Large intestine (tissue), 12 donors: ENCODE results near the gene NES. TPM values are rescaled to one million over a fixed set of nuclear protein-coding genes. Genes with fewer than 3 reads are reported as not detected.

ENCODE experiments used
- DNase-seq, 2 donors: peaks; one replicate each; pipeline versions ENCODE4 v3.0.0 to v3.0.0-alpha.2; 2013
- H3K27ac ChIP-seq: one replicate; pipeline ENCODE4 v1.5.1; 2013; ENCODE audit warnings: low read length
- H3K27me3 ChIP-seq: 2 replicates; pipeline ENCODE4 v1.6.1; 2013; ENCODE audit warnings: low read length; ENCODE audit not compliant: control insufficient read depth, insufficient read depth
- H3K36me3 ChIP-seq: 2 replicates; pipeline ENCODE4 v1.6.1; 2013; ENCODE audit warnings: low read length; ENCODE audit not compliant: control insufficient read depth, insufficient read depth
- H3K4me1 ChIP-seq: one replicate; pipeline ENCODE4 v1.6.1; 2013; ENCODE audit warnings: low read length; ENCODE audit not compliant: control insufficient read depth, insufficient read depth
- H3K4me3 ChIP-seq: one replicate; pipeline ENCODE4 v1.5.1; 2013; ENCODE audit warnings: low read length
- H3K9me3 ChIP-seq: one replicate; pipeline ENCODE4 v1.6.1; 2013; ENCODE audit warnings: mild to moderate bottlenecking, low read depth, low read length, moderate library complexity; ENCODE audit not compliant: control insufficient read depth
- WGBS: methylation state at CpG from one replicate; pipeline ENCODE4 v1.1.5; 2013; ENCODE audit warnings: low lambda C conversion rate; ENCODE audit not compliant: insufficient coverage; 5-methylcytosine and 5-hydroxymethylcytosine counted together
- long read RNA-seq, 11 donors: transcript quantifications; one replicate each; lab custom pipeline, GENCODE V29; 2026
- polyA plus RNA-seq: library from polyadenylated mRNA; unstranded; fragments of 120-200 nt; gene quantifications from one replicate; pipeline ENCODE4 v1.2.1, GENCODE V29; 2013

The NES gene, protein sequence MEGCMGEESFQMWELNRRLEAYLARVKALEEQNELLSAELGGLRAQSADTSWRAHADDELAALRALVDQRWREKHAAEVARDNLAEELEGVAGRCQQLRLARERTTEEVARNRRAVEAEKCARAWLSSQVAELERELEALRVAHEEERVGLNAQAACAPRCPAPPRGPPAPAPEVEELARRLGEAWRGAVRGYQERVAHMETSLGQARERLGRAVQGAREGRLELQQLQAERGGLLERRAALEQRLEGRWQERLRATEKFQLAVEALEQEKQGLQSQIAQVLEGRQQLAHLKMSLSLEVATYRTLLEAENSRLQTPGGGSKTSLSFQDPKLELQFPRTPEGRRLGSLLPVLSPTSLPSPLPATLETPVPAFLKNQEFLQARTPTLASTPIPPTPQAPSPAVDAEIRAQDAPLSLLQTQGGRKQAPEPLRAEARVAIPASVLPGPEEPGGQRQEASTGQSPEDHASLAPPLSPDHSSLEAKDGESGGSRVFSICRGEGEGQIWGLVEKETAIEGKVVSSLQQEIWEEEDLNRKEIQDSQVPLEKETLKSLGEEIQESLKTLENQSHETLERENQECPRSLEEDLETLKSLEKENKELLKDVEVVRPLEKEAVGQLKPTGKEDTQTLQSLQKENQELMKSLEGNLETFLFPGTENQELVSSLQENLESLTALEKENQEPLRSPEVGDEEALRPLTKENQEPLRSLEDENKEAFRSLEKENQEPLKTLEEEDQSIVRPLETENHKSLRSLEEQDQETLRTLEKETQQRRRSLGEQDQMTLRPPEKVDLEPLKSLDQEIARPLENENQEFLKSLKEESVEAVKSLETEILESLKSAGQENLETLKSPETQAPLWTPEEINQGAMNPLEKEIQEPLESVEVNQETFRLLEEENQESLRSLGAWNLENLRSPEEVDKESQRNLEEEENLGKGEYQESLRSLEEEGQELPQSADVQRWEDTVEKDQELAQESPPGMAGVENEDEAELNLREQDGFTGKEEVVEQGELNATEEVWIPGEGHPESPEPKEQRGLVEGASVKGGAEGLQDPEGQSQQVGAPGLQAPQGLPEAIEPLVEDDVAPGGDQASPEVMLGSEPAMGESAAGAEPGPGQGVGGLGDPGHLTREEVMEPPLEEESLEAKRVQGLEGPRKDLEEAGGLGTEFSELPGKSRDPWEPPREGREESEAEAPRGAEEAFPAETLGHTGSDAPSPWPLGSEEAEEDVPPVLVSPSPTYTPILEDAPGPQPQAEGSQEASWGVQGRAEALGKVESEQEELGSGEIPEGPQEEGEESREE (N-terminal part only)
- 26.5 TPM for polyA plus RNA-seq
- long read RNA-seq, donor 1, full-length matches to known transcripts: 3 of 3 reads
- long read RNA-seq, donor 1, partial matches to known transcripts: 0 of 3 reads
- long read RNA-seq, donor 1, other reads (novel, unspliced or antisense): 0 of 3 reads
- long read RNA-seq, donor 2, full-length matches to known transcripts: 9 of 9 reads
- long read RNA-seq, donor 2, partial matches to known transcripts: 0 of 9 reads
- long read RNA-seq, donor 2, other reads (novel, unspliced or antisense): 0 of 9 reads
- long read RNA-seq, donor 3: 0 reads
- long read RNA-seq, donor 4: 0 reads
- long read RNA-seq, donor 5, full-length matches to known transcripts: 8 of 8 reads
- long read RNA-seq, donor 5, partial matches to known transcripts: 0 of 8 reads
- long read RNA-seq, donor 5, other reads (novel, unspliced or antisense): 0 of 8 reads
- long read RNA-seq, donor 6, full-length matches to known transcripts: 4 of 4 reads
- long read RNA-seq, donor 6, partial matches to known transcripts: 0 of 4 reads
- long read RNA-seq, donor 6, other reads (novel, unspliced or antisense): 0 of 4 reads
- long read RNA-seq, donor 7, full-length matches to known transcripts: 1 of 1 reads
- long read RNA-seq, donor 7, partial matches to known transcripts: 0 of 1 reads
- long read RNA-seq, donor 7, other reads (novel, unspliced or antisense): 0 of 1 reads
- long read RNA-seq, donor 8, full-length matches to known transcripts: 12 of 12 reads
- long read RNA-seq, donor 8, partial matches to known transcripts: 0 of 12 reads
- long read RNA-seq, donor 8, other reads (novel, unspliced or antisense): 0 of 12 reads
- long read RNA-seq, donor 9, full-length matches to known transcripts: 4 of 4 reads
- long read RNA-seq, donor 9, partial matches to known transcripts: 0 of 4 reads
- long read RNA-seq, donor 9, other reads (novel, unspliced or antisense): 0 of 4 reads
- long read RNA-seq, donor 10, full-length matches to known transcripts: 3 of 3 reads
- long read RNA-seq, donor 10, partial matches to known transcripts: 0 of 3 reads
- long read RNA-seq, donor 10, other reads (novel, unspliced or antisense): 0 of 3 reads
- long read RNA-seq, donor 11, full-length matches to known transcripts: 3 of 3 reads
- long read RNA-seq, donor 11, partial matches to known transcripts: 0 of 3 reads
- long read RNA-seq, donor 11, other reads (novel, unspliced or antisense): 0 of 3 reads

DNA sequence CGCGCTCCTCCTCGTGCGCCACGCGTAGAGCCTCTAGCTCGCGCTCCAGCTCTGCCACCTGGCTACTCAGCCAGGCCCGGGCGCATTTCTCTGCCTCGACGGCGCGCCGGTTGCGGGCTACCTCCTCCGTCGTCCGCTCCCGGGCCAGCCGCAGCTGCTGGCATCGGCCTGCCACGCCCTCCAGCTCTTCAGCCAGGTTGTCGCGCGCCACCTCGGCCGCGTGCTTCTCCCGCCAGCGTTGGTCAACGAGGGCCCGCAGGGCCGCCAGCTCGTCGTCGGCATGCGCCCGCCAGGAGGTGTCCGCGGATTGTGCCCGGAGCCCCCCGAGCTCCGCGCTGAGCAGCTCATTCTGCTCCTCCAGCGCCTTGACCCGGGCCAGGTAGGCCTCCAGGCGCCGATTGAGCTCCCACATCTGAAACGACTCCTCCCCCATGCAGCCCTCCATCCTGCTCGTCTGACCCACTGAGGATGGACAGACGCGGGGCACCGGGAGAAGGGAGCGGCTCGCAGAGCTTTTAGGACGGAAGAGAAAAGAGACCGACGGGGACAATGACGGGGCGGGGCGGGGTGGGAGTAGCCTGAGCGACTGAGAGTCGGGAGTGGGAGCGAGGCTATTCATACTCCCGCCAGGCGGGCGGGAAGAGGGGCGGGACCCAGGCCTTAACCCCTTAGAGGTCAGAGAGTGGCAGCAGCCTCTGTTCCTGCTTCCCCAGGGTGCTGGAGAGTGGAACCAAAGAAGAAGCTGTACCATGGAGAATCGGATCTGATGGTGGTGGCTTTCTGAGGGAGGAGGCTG lies at the start of gene NES:
NES (minus strand) TSS at position 588 of the 796 bp plus-strand sequence; CDS start at position 445, 143 bp downstream.
- peaks cover 11% of the 10 kb centered on the region for H3K36me3 ChIP-seq
- peaks cover 4% of the 10 kb centered on the region for H3K9me3 ChIP-seq
- peak within 1 kb of the TSS; percentile 42 for H3K4me3 ChIP-seq
- no CpG with 5 or more reads among the region's 70 CpGs for WGBS
- DNase-seq: peak in 1 of 2 donors; percentile 69
- peaks cover 38% of the 10 kb centered on the region for H3K27me3 ChIP-seq
- H3K27ac ChIP-seq: peak within 1 kb of the TSS; percentile 47
- peaks cover 25% of the 10 kb centered on the region for H3K4me1 ChIP-seq

DNA sequence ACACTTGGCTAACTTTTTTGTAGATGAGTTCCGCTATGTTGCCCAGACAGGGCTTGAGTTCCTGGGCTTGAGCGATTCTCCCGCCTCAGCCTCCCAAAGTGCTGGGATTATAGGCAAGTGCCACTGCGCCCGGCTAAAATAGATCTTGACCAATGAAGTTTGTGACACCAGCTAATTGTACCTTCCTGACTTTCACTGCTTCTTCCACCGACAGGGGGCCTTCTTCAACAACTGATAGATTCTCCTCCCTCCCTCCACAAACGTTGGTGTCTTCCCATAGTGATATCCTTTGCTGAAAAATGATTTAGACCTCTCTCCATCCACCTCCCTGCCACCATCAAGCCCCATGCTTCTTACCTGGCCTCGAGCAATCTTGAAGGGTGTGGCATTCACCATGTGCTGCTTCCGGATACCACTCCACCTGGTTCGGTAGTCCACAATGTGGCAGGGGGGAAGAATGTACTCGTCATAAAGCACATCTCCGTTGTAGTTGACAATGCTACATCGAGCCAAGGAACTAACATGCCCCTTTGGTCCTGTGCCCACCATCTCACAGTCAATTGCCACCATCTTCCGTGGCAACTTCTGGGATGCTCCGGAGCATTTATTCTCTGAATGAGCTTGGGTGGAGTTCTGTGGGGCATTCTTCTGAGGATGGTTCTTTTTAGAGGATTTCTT lies 49.5 kb upstream of the NES start:
- 40% methylated on average over 2 of the region's 15 CpGs for WGBS

GRCh38 chr1:156725683-156726280 lies 48.6 kb upstream of the NES start:
- Histone ChIP-seq H3K27me3 (no peaks in the 10 kb centered on the region), H3K9me3 (no peaks in the 10 kb centered on the region), H3K4me1 (peaks cover 33% of the 10 kb centered on the region), H3K36me3 (peaks cover 37% of the 10 kb centered on the region), H3K4me3 (peak overlapping the region; percentile 76), H3K27ac (no peak overlapping the region)
- WGBS: 100% methylated on average over 1 of the region's 18 CpGs
- DNase-seq: peak; percentile 82 to 86

More for the DNA sequence above, 49.5 kb upstream of the NES start:
- Histone ChIP-seq H3K9me3 (no peaks in the 10 kb centered on the region), H3K27me3 (no peaks in the 10 kb centered on the region), H3K36me3 (peaks cover 28% of the 10 kb centered on the region), H3K4me3 (peak overlapping the region; percentile 76), H3K27ac (no peak overlapping the region), H3K4me1 (peaks cover 33% of the 10 kb centered on the region)
- peak in 1 of 2 donors; percentile 58 for DNase-seq

GRCh38 chr1:156721535-156721934 lies 44.3 kb upstream of the NES start:
- no peak for DNase-seq
- Histone ChIP-seq H3K4me3 (no peak overlapping the region), H3K9me3 (no peaks in the 10 kb centered on the region), H3K27me3 (no peaks in the 10 kb centered on the region), H3K27ac (no peak overlapping the region), H3K4me1 (peaks cover 14% of the 10 kb centered on the region), H3K36me3 (peaks cover 40% of the 10 kb centered on the region)
- no CpG with 5 or more reads among the region's 4 CpGs for WGBS

DNA sequence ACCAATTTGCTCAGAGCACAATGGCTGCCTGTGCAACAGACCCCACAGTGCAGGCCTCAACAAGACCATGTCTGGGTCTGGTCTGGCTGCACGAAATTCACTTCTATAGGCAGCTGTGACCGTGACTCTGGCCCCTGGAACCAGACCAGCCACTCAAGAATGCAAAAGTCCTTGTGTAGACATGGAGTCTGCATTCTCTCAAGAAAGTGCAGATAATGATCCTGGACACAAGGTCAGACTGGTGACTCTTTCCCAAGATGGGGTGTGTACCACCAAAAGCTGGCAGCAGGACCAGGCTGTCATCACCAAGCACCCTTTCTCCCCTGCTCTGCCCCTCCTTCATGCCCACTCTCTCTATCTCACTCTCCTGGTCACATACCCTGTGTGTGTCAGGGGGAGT lies 43.9 kb upstream of the NES start:
- peaks cover 10% of the 10 kb centered on the region for H3K4me1 ChIP-seq
- no peak overlapping the region for H3K4me3 ChIP-seq
- no peaks in the 10 kb centered on the region for H3K27me3 ChIP-seq
- DNase-seq: no peak
- H3K27ac ChIP-seq: no peak overlapping the region
- WGBS: no CpG with 5 or more reads among the region's 2 CpGs
- peaks cover 40% of the 10 kb centered on the region for H3K36me3 ChIP-seq
- no peaks in the 10 kb centered on the region for H3K9me3 ChIP-seq

DNA sequence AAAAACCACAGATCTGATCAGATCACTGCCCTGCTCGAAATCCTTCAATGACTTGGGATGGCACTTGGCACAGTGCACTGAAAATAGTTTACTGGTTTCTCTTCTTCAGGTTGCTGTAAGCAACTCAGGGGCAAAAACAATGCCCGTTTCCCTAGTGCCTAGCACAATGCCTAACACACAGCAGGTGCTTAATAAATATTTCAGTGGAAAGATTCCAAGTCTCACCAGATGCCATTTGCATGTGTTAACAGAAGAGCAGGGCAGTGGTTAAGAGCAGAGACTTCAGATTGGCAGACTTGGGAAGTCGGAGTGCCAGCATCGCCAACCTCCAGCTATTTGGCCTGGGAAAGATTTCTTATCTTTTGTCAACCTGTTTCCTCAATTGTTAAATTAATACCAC lies 40.1 kb upstream of the NES start:
- Histone ChIP-seq H3K36me3 (peaks cover 20% of the 10 kb centered on the region), H3K27ac (no peak overlapping the region), H3K27me3 (no peaks in the 10 kb centered on the region), H3K4me3 (no peak overlapping the region), H3K4me1 (no peaks in the 10 kb centered on the region), H3K9me3 (no peaks in the 10 kb centered on the region)
- WGBS: no CpG with 5 or more reads among the region's 4 CpGs
- no peak for DNase-seq

GRCh38 chr1:156714830-156715229 lies 37.6 kb upstream of the NES start:
- DNase-seq: no peak
- H3K9me3 ChIP-seq: no peaks in the 10 kb centered on the region
- no CpG with 5 or more reads among the region's 3 CpGs for WGBS
- no peak overlapping the region for H3K4me3 ChIP-seq
- H3K36me3 ChIP-seq: peaks cover 6% of the 10 kb centered on the region
- peaks cover 3% of the 10 kb centered on the region for H3K4me1 ChIP-seq
- H3K27me3 ChIP-seq: no peaks in the 10 kb centered on the region
- no peak overlapping the region for H3K27ac ChIP-seq
